Thyroid gland (tissue), 4 donors: ENCODE data around the gene ANKK1.

Experiments used
- POLR2A ChIP-seq, 2 donors: fragments of 450-650 bp; IDR thresholded peaks; one replicate each; pipeline ENCODE4 v1.6.1; 2017; ENCODE audit warnings: antibody characterized with exemption in 2 of 2, mild to moderate bottlenecking in 2 of 2, moderate library complexity in 1 of 2
- TF ChIP-seq, protein P1 (sequence below), 6 experiments: fragments of 200-600 bp in 3 of 6; fragments of 450-650 bp in 3 of 6; sonication (generic) in 3 of 6; IDR thresholded peaks; one replicate each; pipeline ENCODE4 v1.5.1; 2016 to 2019; ENCODE audit warnings: antibody characterized with exemption in 6 of 6, mild to moderate bottlenecking in 2 of 6, inconsistent platforms in 1 of 6, moderate library complexity in 1 of 6

GRCh38 chr11:113400631-113401230, 13.2 kb downstream of the ANKK1 start:
- TF ChIP-seq, protein P1, sequence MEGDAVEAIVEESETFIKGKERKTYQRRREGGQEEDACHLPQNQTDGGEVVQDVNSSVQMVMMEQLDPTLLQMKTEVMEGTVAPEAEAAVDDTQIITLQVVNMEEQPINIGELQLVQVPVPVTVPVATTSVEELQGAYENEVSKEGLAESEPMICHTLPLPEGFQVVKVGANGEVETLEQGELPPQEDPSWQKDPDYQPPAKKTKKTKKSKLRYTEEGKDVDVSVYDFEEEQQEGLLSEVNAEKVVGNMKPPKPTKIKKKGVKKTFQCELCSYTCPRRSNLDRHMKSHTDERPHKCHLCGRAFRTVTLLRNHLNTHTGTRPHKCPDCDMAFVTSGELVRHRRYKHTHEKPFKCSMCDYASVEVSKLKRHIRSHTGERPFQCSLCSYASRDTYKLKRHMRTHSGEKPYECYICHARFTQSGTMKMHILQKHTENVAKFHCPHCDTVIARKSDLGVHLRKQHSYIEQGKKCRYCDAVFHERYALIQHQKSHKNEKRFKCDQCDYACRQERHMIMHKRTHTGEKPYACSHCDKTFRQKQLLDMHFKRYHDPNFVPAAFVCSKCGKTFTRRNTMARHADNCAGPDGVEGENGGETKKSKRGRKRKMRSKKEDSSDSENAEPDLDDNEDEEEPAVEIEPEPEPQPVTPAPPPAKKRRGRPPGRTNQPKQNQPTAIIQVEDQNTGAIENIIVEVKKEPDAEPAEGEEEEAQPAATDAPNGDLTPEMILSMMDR (IDR thresholded peaks at IDR 0.05): no peak
- TF ChIP-seq POLR2A (IDR thresholded peaks at IDR 0.05): no peak
